Measurements from ENCODE around the gene TLE2. TPM values are rescaled to one million over a fixed set of nuclear protein-coding genes. Genes with fewer than 3 reads are reported as not detected.

TLE2 gene
- total RNA-seq, 1 experiment from 2014 or later: 35.6 TPM

GRCh38 chr19:2970201-2970835 is 58.8 kb downstream of the TLE2 start:
- DNase-seq (ENCODE audit: low read depth, low spot score) (no peak), ATAC-seq (no peak)
- peaks cover 4 to 5% of the 10 kb centered on the region in 2 experiments; a peak in 3 of 4 replicates for H3K4me1 ChIP-seq (ENCODE audit: control insufficient read depth in 1 of 2, insufficient read depth in 2 of 2, low read length in 2 of 2)
- H3K36me3 ChIP-seq (ENCODE audit: control insufficient read depth in 1 of 2, insufficient read depth in 2 of 2, low read length in 2 of 2): no peaks in the 10 kb centered on the region
- H3K27ac ChIP-seq (ENCODE audit: low read depth, low read length): no peak overlapping the region
- no peak overlapping the region for H3K4me3 ChIP-seq (replicated peaks in 1 of 2; ENCODE audit: low read depth in 1 of 2, low read length in 2 of 2)
- BruUV-seq (replicated peaks): no TSS peak
- no peaks in the 10 kb centered on the region for H3K9me2 ChIP-seq (ENCODE audit: insufficient read depth)
- H3K79me2 ChIP-seq (ENCODE audit: insufficient read depth, low read length): no peaks in the 10 kb centered on the region
- H4K20me1 ChIP-seq (ENCODE audit: insufficient read depth): no peaks in the 10 kb centered on the region
- ChIA-PET POLR2A (interaction anchor here (1.1 kb wide), 1 partner anchor 12 kb away, joined by 3 read pairs; no protein-coding TSS in a partner anchor), RAD21 (ENCODE audit: low non-redundant PET in 1 of 2, low total read pairs in 2 of 2, uncharacterized antibody in 2 of 2, unreplicated experiment in 2 of 2) (interaction anchor here (0.7 kb wide), 3 partner anchors 12 to 98 kb away, joined by 4 to 7 read pairs (median 4); no protein-coding TSS in a partner anchor), CTCF (interaction anchor here (0.8 to 3.3 kb wide), 6 partner anchors 8 to 228 kb away, joined by 3 to 11 read pairs (median 3); no protein-coding TSS in a partner anchor)
- H3K27me3 ChIP-seq (ENCODE audit: insufficient read depth, low read length): no peaks in the 10 kb centered on the region
- H2AFZ ChIP-seq (ENCODE audit: low read depth, low read length, poor library complexity, severe bottlenecking): no peak overlapping the region
- intact Hi-C loops (cut with micrococcal nuclease): no loop called here
- TF ChIP-seq EZH2 (IDR thresholded peaks at IDR 0.05): no peak
- TF ChIP-seq FOSL1 (IDR thresholded peaks at IDR 0.05; ENCODE audit: low read depth): no peak
- no peak for TF ChIP-seq SIN3A (IDR thresholded peaks at IDR 0.05; ENCODE audit: low read depth)
- TF ChIP-seq POLR2AphosphoS5 (IDR thresholded peaks at IDR 0.05; ENCODE audit: low read depth, low read length): no peak
- TF ChIP-seq, protein P1, sequence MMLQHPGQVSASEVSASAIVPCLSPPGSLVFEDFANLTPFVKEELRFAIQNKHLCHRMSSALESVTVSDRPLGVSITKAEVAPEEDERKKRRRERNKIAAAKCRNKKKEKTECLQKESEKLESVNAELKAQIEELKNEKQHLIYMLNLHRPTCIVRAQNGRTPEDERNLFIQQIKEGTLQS (IDR thresholded peaks at IDR 0.05): no peak
- no peak for TF ChIP-seq POLR2A (IDR thresholded peaks at IDR 0.05; ENCODE audit: borderline replicate concordance, extremely low read depth, insufficient read depth, insufficient read length)
- TF ChIP-seq TCF7L2 (IDR thresholded peaks at IDR 0.05; ENCODE audit: borderline replicate concordance, extremely low read depth, insufficient read depth, insufficient read length): no peak
- TF ChIP-seq ZFX (IDR thresholded peaks at IDR 0.05): no peak
- H3K9me3 ChIP-seq (ENCODE audit: control insufficient read depth in 1 of 2, insufficient read depth in 1 of 2, low read depth in 1 of 2, low read length in 2 of 2): no peaks in the 10 kb centered on the region
- H3K9ac ChIP-seq (ENCODE audit: low read length): no peak overlapping the region
- no peak overlapping the region for H3K4me2 ChIP-seq (ENCODE audit: low read length)

DNA sequence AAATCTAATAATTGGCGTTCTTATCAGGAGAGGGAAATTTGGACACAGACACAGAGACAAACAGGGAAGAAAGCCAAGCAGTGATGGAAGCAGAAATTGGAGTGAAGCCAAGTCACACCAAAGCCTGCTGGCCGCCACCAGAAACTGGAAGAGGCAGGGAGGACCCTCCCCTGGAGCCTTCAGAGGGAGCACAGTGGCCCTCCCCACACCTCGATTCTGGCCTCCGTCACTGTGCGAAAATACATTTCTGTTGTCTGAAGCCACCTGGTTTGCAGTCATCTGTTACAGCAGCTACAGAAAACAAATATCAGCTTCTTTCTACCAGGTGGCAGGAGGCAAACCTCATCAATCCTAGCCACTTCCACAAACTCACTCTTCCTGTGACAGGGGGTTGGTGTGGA is 60.0 kb downstream of the TLE2 start:
- no peaks in the 10 kb centered on the region for H3K27me3 ChIP-seq (ENCODE audit: insufficient read depth, low read length)
- H4K20me1 ChIP-seq (ENCODE audit: insufficient read depth): no peaks in the 10 kb centered on the region
- no peaks in the 10 kb centered on the region for H3K9me3 ChIP-seq (ENCODE audit: control insufficient read depth in 1 of 2, insufficient read depth in 1 of 2, low read depth in 1 of 2, low read length in 2 of 2)
- no peak overlapping the region for H3K4me3 ChIP-seq (replicated peaks in 1 of 2; ENCODE audit: low read depth in 1 of 2, low read length in 2 of 2)
- no peak for TF ChIP-seq SRF (IDR thresholded peaks at IDR 0.05; ENCODE audit: low read depth)
- no peak for TF ChIP-seq EZH2 (IDR thresholded peaks at IDR 0.05)
- no peak for TF ChIP-seq POLR2A (IDR thresholded peaks at IDR 0.05; ENCODE audit: borderline replicate concordance, extremely low read depth, insufficient read depth, insufficient read length)
- no peak for TF ChIP-seq ZFX (IDR thresholded peaks at IDR 0.05)
- no peak for TF ChIP-seq EZH2phosphoT487 (IDR thresholded peaks at IDR 0.05; ENCODE audit: borderline replicate concordance)
- TF ChIP-seq, protein P2, sequence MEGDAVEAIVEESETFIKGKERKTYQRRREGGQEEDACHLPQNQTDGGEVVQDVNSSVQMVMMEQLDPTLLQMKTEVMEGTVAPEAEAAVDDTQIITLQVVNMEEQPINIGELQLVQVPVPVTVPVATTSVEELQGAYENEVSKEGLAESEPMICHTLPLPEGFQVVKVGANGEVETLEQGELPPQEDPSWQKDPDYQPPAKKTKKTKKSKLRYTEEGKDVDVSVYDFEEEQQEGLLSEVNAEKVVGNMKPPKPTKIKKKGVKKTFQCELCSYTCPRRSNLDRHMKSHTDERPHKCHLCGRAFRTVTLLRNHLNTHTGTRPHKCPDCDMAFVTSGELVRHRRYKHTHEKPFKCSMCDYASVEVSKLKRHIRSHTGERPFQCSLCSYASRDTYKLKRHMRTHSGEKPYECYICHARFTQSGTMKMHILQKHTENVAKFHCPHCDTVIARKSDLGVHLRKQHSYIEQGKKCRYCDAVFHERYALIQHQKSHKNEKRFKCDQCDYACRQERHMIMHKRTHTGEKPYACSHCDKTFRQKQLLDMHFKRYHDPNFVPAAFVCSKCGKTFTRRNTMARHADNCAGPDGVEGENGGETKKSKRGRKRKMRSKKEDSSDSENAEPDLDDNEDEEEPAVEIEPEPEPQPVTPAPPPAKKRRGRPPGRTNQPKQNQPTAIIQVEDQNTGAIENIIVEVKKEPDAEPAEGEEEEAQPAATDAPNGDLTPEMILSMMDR (IDR thresholded peaks at IDR 0.05 in 2 of 3, conservative IDR thresholded peaks at IDR 0.05 in 1 of 3; ENCODE audit: borderline replicate concordance in 1 of 3, insufficient read depth in 1 of 3, low read depth in 2 of 3, low read length in 2 of 3): no peak
- RAD21 ChIA-PET (ENCODE audit: low non-redundant PET in 1 of 2, low total read pairs in 2 of 2, uncharacterized antibody in 2 of 2, unreplicated experiment in 2 of 2): no interaction called here
- no peak overlapping the region for H3K9ac ChIP-seq (ENCODE audit: low read length)
- CTCF ChIA-PET: interaction anchor here (3.3 kb wide), 1 partner anchor 18 kb away, joined by 11 read pairs; no protein-coding TSS in a partner anchor
- no peak overlapping the region for H3K4me2 ChIP-seq (ENCODE audit: low read length)
- intact Hi-C loops (cut with micrococcal nuclease): no loop called here
- POLR2A ChIA-PET: no interaction called here
- H3K9me2 ChIP-seq (ENCODE audit: insufficient read depth): no peaks in the 10 kb centered on the region
- H2AFZ ChIP-seq (ENCODE audit: low read depth, low read length, poor library complexity, severe bottlenecking): no peak overlapping the region
- DNase-seq (ENCODE audit: low read depth, low spot score): no peak
- peaks cover 4 to 5% of the 10 kb centered on the region in 2 experiments; a peak in 3 of 4 replicates for H3K4me1 ChIP-seq (ENCODE audit: control insufficient read depth in 1 of 2, insufficient read depth in 2 of 2, low read length in 2 of 2)
- H3K27ac ChIP-seq (ENCODE audit: low read depth, low read length): no peak overlapping the region
- no peak for ATAC-seq
- no peaks in the 10 kb centered on the region for H3K79me2 ChIP-seq (ENCODE audit: insufficient read depth, low read length)
- no TSS peak for BruUV-seq (replicated peaks)
- H3K36me3 ChIP-seq (ENCODE audit: control insufficient read depth in 1 of 2, insufficient read depth in 2 of 2, low read length in 2 of 2): no peaks in the 10 kb centered on the region

Measured in HCT116 (cell line).